Uterus (tissue), 2 donors: ENCODE results near the gene HOXA6.

Source experiments
- POLR2A ChIP-seq, 2 donors: fragments of 450-650 bp; IDR thresholded peaks; one replicate each; pipeline ENCODE4 v1.6.1; 2016; ENCODE audit warnings: antibody characterized with exemption in 2 of 2, mild to moderate bottlenecking in 1 of 2, moderate library complexity in 1 of 2
- TF ChIP-seq, protein P1 (sequence below), 4 experiments: fragments of 200-600 bp in 2 of 4; fragments of 450-650 bp in 2 of 4; sonication (generic) in 2 of 4; IDR thresholded peaks; one replicate each; pipeline ENCODE4 v1.5.1; 2016 to 2019; ENCODE audit warnings: antibody characterized with exemption in 4 of 4, mild to moderate bottlenecking in 2 of 4, moderate library complexity in 1 of 4

GRCh38 chr7:27148756-27149641 is 1.4 kb upstream of the HOXA6 start:
- TF ChIP-seq, protein P1, sequence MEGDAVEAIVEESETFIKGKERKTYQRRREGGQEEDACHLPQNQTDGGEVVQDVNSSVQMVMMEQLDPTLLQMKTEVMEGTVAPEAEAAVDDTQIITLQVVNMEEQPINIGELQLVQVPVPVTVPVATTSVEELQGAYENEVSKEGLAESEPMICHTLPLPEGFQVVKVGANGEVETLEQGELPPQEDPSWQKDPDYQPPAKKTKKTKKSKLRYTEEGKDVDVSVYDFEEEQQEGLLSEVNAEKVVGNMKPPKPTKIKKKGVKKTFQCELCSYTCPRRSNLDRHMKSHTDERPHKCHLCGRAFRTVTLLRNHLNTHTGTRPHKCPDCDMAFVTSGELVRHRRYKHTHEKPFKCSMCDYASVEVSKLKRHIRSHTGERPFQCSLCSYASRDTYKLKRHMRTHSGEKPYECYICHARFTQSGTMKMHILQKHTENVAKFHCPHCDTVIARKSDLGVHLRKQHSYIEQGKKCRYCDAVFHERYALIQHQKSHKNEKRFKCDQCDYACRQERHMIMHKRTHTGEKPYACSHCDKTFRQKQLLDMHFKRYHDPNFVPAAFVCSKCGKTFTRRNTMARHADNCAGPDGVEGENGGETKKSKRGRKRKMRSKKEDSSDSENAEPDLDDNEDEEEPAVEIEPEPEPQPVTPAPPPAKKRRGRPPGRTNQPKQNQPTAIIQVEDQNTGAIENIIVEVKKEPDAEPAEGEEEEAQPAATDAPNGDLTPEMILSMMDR (IDR thresholded peaks at IDR 0.05), result no peak
- TF ChIP-seq POLR2A (IDR thresholded peaks at IDR 0.05), result no peak
